Skeletal muscle tissue (tissue), 4 donors: ENCODE results near the gene STXBP2. TPM values are rescaled to one million over a fixed set of nuclear protein-coding genes. Genes with fewer than 3 reads are reported as not detected.

Experiments
- H3K27ac ChIP-seq: one replicate; pipeline ENCODE4 v1.7.0; 2013; ENCODE audit warnings: mild to moderate bottlenecking, low read depth, low read length, inconsistent platforms
- H3K27me3 ChIP-seq, 3 donors: one replicate each; pipeline ENCODE4 v1.7.0; 2013; ENCODE audit warnings: low read length in 3 of 3; ENCODE audit not compliant: control insufficient read depth in 3 of 3, insufficient read depth in 3 of 3
- H3K36me3 ChIP-seq, 3 donors: one replicate each; pipeline ENCODE4 v1.7.0; 2013; ENCODE audit warnings: low read length in 3 of 3; ENCODE audit not compliant: control insufficient read depth in 3 of 3, insufficient read depth in 3 of 3
- H3K4me1 ChIP-seq, 3 donors: one replicate each; pipeline ENCODE4 v1.7.0; 2013; ENCODE audit warnings: low read length in 3 of 3, mild to moderate bottlenecking in 3 of 3; ENCODE audit not compliant: control insufficient read depth in 3 of 3, insufficient read depth in 3 of 3
- H3K4me3 ChIP-seq, 3 donors: one replicate each; pipeline ENCODE4 v1.7.0; 2013; ENCODE audit warnings: low read length in 3 of 3
- H3K9ac ChIP-seq, 3 donors: one replicate each; pipeline ENCODE4 v1.7.0; 2013; ENCODE audit warnings: low read length in 3 of 3, mild to moderate bottlenecking in 3 of 3, moderate library complexity in 2 of 3, low read depth in 1 of 3
- H3K9me3 ChIP-seq, 3 donors: one replicate each; pipeline ENCODE4 v1.7.0; 2013; ENCODE audit warnings: low read length in 3 of 3; ENCODE audit not compliant: control insufficient read depth in 3 of 3
- total RNA-seq: library from RNA; depleted of rRNA; stranded (reverse); fragments of >200 nt; gene quantifications from one replicate; pipeline ENCODE4 v1.2.3, GENCODE V29; 2014
- donor health status: Osteomylitis.

The STXBP2 gene
- total RNA-seq, 1 donor from 2014 or later, result 2.6 TPM

GRCh38 chr19:7648265-7649014 is 11.5 kb downstream of the STXBP2 start:
- no peaks in the 10 kb centered on the region for H3K36me3 ChIP-seq
- peaks cover 3 to 9% (median 3%) of the 10 kb centered on the region in 3 donors for H3K4me1 ChIP-seq
- no peaks in the 10 kb centered on the region for H3K9me3 ChIP-seq
- H3K4me3 ChIP-seq, result no peak overlapping the region
- no peak overlapping the region for H3K9ac ChIP-seq
- H3K27ac ChIP-seq, result no peak overlapping the region
- peaks cover 0 to 6% (median 6%) of the 10 kb centered on the region in 3 donors for H3K27me3 ChIP-seq

DNA sequence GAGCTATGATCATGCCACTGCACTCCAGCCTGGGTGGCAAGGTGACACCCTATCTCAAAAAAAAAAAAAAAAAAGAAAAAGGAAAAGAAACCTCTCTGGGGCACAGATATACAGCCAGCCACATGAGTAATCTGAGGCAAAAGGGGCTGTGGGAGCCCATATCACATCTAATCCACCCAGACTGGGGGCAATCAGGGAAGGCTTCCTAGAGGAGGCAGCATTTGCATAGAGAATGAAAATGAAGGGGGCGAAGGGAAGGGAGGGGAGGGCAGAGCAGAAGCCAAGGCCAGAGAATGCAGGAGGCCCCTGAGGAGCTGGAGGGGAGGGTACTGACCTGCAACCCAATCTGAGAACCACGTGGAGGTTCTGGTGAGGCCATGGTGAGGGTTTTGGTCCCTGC is 13.2 kb downstream of the STXBP2 start:
- Histone ChIP-seq H3K36me3 (no peaks in the 10 kb centered on the region), H3K4me3 (no peak overlapping the region), H3K27me3 (peaks cover 0 to 4% (median 3%) of the 10 kb centered on the region in 3 donors), H3K27ac (no peak overlapping the region), H3K9me3 (no peaks in the 10 kb centered on the region), H3K4me1 (peaks cover 3 to 9% (median 3%) of the 10 kb centered on the region in 3 donors), H3K9ac (no peak overlapping the region)

- Histone ChIP-seq H3K27me3 (no peaks in the 10 kb centered on the region), H3K27ac (peak overlapping the region; percentile 51), H3K9me3 (no peaks in the 10 kb centered on the region), H3K36me3 (no peaks in the 10 kb centered on the region), H3K4me1 (peaks cover 3 to 9% (median 3%) of the 10 kb centered on the region in 3 donors), H3K9ac (peak overlapping the region in 2 of 3 donors; percentile 66 to 80), H3K4me3 (peak overlapping the region; percentile 4 to 69 (median 54))
Observed at GRCh38 chr19:7652061-7652641, 15.2 kb downstream of the STXBP2 start.

- H3K27ac ChIP-seq, result no peak overlapping the region
- H3K4me3 ChIP-seq, result no peak overlapping the region
- no peaks in the 10 kb centered on the region for H3K36me3 ChIP-seq
- no peak overlapping the region for H3K9ac ChIP-seq
- no peaks in the 10 kb centered on the region for H3K27me3 ChIP-seq
- peaks cover 3 to 9% (median 3%) of the 10 kb centered on the region in 3 donors for H3K4me1 ChIP-seq
- H3K9me3 ChIP-seq, result no peaks in the 10 kb centered on the region
Observed at GRCh38 chr19:7654401-7654800, 17.5 kb downstream of the STXBP2 start.

DNA sequence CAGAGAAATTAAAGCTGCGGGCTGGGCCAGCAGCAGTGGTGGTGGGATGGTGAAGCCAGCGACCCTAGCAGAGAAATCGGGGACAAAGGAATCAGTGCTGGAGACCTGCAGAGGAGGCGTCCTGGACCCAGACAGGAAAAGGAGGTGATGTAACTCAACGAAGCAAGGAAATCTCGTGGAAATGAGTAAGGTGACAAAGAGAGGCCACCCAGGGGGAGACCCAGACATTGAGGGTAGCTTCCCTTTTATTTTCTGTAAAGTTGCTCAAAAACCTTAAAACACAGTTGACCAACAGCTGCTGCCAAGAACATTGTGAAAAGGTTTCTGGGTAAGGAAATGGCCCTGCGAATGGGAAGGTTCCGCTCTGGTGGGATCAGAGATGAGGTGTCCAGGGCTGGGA is 18.7 kb downstream of the STXBP2 start:
- no peaks in the 10 kb centered on the region for H3K36me3 ChIP-seq
- H3K9ac ChIP-seq, result no peak overlapping the region
- H3K4me1 ChIP-seq, result peaks cover 3 to 9% (median 3%) of the 10 kb centered on the region in 3 donors
- no peaks in the 10 kb centered on the region for H3K27me3 ChIP-seq
- H3K4me3 ChIP-seq, result no peak overlapping the region
- H3K27ac ChIP-seq, result no peak overlapping the region
- no peaks in the 10 kb centered on the region for H3K9me3 ChIP-seq

DNA sequence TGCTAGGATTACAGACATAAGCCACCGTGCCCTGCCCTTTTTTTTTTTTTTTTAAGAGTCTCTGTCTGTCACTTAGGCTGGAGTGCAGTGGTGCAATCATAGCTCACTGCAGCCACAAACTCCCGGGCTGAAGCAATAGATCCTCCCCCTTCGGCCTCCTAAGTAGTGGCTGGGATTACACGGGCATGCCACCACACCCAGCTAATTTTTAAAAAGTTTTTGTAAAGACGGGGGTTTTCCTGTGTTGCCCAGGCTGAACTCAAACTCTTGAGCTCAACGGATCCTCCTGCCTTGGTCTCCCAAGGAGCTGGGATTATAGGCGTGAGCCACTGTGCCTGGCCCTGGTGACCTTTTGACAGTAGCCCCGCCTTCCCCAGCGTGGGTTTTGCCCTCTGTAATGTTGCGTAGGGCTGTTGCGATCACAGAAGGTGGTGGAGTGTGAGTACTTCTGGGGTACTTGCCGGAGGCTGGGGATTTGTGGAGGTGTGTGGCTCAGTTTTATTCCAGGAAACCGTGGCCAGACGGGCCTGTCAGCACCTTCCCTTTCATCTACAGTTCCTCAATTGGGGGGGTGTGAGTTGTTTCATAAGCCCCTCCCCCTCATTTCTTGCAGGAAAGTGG is 20.3 kb downstream of the STXBP2 start:
- no peak overlapping the region for H3K27ac ChIP-seq
- H3K27me3 ChIP-seq, result peaks cover 0 to 4% (median 3%) of the 10 kb centered on the region in 3 donors
- no peaks in the 10 kb centered on the region for H3K9me3 ChIP-seq
- peaks cover 2 to 8% (median 2%) of the 10 kb centered on the region in 3 donors for H3K4me1 ChIP-seq
- no peak overlapping the region for H3K4me3 ChIP-seq
- no peak overlapping the region for H3K9ac ChIP-seq
- H3K36me3 ChIP-seq, result no peaks in the 10 kb centered on the region

DNA sequence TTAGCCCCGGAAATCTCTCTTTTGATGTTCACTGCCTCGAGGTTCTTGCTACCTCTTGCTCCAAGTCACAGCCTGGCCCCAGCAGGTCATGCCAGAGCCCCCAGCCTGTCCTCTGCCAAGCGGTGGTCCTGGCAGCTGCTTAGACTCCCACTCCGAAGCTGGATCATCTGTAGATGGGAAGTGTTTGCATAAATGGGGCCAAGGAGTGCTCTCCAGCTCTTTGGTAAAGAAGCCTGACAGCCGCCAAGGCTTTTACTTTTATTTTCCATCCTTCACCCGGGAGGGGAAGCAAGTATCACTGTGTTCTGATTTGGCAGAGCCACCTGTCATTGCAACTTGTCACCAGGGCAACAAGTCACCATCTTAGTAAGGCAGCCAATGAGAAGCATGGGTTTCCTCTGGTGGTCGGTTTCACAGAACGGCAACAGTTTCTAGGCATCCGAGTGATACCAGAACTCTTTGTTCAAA is 21.3 kb downstream of the STXBP2 start:
- no peaks in the 10 kb centered on the region for H3K4me1 ChIP-seq
- no peak overlapping the region for H3K9ac ChIP-seq
- no peak overlapping the region for H3K4me3 ChIP-seq
- no peaks in the 10 kb centered on the region for H3K36me3 ChIP-seq
- H3K9me3 ChIP-seq, result no peaks in the 10 kb centered on the region
- peaks cover 0 to 9% (median 3%) of the 10 kb centered on the region in 3 donors for H3K27me3 ChIP-seq
- H3K27ac ChIP-seq, result no peak overlapping the region

GRCh38 chr19:7661744-7662538 is 25.0 kb downstream of the STXBP2 start:
- no peak overlapping the region for H3K9ac ChIP-seq
- no peaks in the 10 kb centered on the region for H3K36me3 ChIP-seq
- peaks cover 0 to 9% (median 7%) of the 10 kb centered on the region in 3 donors for H3K27me3 ChIP-seq
- no peak overlapping the region for H3K4me3 ChIP-seq
- H3K9me3 ChIP-seq, result no peaks in the 10 kb centered on the region
- H3K27ac ChIP-seq, result no peak overlapping the region
- no peaks in the 10 kb centered on the region for H3K4me1 ChIP-seq

DNA sequence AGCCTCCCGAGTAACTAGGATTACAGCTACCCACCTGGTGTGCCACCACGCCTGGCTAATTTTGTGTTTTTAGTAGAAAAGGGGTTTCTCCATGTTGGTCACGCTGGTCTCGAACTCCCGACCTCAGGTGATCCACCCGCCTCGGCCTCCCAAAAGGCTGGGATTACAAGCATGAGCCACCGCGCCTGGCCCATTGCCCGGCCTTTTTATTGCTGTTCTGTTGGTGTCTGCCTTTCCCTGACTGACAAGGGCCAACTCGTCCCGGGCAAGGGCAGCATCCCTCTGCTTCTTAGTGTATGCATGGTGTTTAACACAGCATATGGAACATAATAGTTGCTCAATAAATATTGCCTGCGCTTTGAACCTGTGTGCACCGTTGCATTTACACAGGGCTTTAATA is 25.7 kb downstream of the STXBP2 start:
- Histone ChIP-seq H3K9ac (no peak overlapping the region), H3K27me3 (peaks cover 0 to 9% (median 7%) of the 10 kb centered on the region in 3 donors), H3K27ac (no peak overlapping the region), H3K4me3 (no peak overlapping the region), H3K36me3 (no peaks in the 10 kb centered on the region), H3K4me1 (no peaks in the 10 kb centered on the region), H3K9me3 (no peaks in the 10 kb centered on the region)
